Stimulated activated CD8-positive, alpha-beta memory T cell treated with anti-CD3 and anti-CD28 coated beads, Interleukin-15, amount 100 ng/mL, for 1 hour (primary cell): ENCODE data around the gene ZBTB2.
"Not testable (repeated sequence)": the region's sequence is repeated elsewhere in the genome, so short reads cannot be mapped to it uniquely, and the experiment has no call there.

Experiments
- DNase-seq: peaks from one replicate; pipeline ENCODE4 v3.0.0-alpha.2; 2020; ENCODE audit warnings: low read depth

Gene ZBTB2

DNA sequence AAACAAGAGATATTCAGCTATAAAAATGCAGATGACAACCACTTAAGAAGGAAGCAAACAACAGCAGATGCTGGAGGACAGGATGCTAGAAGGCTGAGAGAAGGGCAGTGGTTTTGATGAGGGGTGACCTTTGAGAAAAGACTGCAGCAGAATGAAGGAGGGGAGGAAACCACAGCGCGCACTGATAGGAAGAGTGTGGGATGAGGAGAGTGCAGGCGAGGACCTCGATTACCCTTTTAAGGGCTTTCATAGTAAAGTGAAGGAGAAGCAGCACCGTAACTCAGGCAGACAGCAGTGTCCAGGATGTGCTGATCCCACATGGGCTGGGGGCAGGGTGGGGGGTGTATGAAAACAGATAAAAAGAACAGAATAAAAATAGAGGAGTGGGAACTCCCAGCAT is 19.2 kb downstream of the ZBTB2 start:
- no peak for DNase-seq

DNA sequence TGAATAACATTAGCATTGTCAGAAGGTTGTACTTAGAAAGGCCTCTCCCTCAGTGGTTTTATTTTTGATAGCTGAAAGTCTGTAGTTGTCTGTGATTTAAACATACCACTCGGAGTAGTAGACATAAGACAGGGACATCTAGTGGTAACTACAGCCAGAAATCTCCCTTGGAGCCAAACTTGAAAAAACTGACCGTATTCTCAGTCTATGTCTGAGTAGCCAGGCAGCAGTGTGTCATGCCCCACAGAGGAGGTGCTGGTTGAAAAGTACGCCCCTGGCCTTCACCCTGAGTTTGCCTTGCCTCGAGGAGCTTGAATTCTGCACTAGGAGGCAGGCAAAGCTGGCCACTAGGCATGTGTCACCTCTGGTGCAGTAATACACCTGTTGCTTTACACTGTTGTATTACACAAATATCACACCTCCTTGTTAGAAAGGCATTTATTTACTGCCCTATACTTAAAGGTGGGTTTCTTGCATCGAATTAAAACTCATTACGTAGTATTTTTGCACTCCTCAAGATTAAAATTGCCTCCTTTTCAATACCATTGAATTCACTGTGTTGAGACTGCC is 20.8 kb downstream of the ZBTB2 start:
- no peak for DNase-seq

DNA sequence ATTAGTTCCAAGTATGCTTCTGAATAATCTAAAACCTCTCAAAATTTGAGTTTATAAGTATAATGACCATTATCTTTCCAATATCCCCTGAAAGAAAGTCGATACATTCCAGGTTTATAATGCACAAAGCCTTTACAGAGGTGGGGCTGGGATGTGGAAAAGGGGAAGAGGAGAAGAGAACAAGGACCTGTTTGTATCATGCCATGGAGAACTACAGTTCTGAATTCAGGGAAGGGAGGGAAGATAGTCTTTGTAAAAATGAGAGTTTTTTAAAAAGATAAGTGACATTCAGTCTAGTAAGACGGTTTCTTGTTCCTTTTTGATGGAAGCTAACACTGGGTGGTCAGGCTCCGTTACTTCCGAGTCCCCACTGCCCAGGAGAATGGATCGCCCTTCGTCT is 26.1 kb downstream of the ZBTB2 start:
- DNase-seq = no peak

DNA sequence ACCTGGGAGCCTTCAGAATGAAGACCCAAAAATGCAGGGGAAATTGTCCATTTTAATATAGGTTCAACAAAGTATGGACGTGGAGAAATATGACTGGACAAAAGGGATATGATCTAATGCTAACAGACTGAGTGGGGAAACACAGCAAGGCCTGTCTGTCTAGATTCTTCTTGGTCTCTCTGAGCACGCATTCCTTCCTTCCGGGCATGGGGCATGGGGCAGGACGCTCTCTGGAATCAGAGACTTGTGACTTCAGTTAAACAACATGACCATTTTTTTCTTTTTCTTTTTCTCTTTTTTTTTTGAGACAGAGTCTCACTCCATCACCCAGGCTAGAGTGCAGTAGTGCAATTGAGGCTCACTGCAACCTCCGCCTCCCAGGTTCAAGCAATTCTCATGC is 31.9 kb downstream of the ZBTB2 start:
- DNase-seq = no peak

DNA sequence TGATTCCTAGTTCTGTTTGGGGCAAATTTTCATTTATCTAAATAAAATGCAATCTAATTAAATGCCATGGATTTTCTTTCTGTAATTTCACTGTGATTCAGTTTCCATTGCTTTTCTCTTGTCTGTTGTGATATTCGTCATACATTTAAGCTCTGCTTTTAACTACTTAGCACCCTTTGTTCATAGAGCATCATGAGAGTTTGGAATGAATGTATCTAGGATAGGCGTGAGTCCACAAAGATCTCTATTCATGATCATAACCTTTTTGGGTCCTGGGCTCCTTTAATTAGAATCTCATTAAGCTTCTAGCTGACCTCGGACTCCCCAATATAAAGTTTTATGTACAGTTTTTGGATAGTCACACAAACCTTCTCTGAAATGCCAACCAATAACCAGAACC is 32.9 kb downstream of the ZBTB2 start:
- DNase-seq = no peak

DNA sequence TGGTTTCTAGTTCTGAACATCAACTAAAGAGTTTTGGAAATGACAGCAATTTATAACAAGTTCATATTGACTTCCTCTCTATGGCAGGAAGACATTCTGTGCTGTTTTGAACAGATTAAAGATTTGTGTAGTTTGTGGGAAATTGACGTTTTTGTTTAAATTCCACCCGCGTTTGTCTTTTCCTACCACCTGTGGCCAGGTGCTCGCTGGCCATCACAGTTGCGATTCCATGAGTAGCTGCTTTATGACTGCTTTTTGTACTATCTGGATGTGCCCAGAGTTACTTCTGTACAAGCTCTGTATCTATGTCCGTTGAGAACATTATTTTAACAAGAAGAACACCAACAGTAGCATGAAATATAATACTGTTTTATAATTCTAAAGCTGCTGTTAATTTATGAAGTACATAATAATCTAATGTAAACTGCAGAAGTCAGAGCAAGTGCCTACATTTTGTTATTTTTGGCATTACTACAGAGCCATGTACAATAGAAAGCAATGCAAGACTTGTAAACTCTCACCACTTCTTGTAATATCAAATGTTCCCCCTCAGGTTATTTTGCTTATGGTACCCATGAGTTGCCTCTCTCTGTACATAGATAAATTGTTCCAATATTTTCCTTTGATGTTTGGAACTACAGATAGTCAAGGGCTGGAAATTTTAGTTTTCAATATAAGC is 33.5 kb downstream of the ZBTB2 start:
- DNase-seq = no peak

DNA sequence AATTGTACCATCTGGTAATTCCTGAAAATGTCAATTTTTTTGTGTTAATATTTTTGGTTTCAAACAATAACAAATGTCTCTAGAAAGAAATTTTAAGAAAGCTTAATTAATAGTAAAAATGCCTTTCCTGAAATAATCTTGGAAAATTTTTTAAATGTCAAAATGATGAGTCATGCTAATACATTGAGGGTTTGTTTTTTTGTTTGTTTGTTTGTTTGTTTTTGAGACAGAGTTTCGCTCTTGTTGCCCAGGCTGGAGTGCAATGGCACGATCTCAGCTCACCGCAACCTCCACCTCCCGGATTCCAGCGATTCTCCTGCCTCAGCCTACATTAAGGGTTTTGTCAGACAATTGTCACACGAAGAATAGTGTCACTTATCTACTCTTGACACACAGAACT is 34.4 kb downstream of the ZBTB2 start:
- not testable (repeated sequence) for DNase-seq

DNA sequence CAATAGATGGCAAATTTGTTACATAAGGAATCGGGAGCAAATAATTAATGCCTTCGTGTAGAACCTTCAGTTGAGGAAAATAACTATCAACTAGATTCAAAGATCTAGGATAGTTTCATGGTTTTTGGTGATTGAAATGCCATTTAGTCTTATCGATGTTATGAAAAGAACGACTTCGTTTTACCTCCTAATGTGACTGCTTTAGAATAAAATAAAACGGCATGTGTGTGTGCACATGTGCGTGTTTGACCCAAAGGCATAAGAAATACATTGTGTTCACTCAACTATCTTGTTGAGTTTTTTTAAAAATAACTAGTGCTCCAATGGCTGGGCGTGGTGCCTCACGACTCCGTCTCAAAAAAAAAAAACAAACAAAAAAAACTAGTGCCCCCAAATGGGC is 37.6 kb downstream of the ZBTB2 start:
- DNase-seq = no peak

DNA sequence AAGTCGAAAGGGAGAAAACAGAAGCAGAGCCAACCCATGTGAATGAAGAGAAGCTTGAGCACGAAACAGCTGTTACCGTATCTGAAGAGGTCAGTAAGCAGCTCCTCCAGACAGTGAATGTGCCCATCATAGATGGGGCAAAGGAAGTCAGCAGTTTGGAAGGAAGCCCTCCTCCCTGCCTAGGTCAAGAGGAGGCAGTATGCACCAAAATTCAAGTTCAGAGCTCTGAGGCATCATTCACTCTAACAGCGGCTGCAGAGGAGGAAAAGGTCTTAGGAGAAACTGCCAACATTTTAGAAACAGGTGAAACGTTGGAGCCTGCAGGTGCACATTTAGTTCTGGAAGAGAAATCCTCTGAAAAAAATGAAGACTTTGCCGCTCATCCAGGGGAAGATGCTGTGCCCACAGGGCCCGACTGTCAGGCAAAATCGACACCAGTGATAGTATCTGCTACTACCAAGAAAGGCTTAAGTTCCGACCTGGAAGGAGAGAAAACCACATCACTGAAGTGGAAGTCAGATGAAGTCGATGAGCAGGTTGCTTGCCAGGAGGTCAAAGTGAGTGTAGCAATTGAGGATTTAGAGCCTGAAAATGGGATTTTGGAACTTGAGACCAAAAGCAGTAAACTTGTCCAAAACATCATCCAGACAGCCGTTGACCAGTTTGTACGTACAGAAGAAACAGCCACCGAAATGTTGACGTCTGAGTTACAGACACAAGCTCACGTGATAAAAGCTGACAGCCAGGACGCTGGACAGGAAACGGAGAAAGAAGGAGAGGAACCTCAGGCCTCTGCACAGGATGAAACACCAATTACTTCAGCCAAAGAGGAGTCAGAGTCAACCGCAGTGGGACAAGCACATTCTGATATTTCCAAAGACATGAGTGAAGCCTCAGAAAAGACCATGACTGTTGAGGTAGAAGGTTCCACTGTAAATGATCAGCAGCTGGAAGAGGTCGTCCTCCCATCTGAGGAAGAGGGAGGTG is 38.7 kb downstream of the ZBTB2 start:
- no peak for DNase-seq

DNA sequence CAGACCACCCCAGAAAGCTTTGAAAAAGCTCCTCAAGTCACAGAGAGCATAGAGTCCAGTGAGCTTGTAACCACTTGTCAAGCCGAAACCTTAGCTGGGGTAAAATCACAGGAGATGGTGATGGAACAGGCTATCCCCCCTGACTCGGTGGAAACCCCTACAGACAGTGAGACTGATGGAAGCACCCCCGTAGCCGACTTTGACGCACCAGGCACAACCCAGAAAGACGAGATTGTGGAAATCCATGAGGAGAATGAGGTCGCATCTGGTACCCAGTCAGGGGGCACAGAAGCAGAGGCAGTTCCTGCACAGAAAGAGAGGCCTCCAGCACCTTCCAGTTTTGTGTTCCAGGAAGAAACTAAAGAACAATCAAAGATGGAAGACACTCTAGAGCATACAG is 39.6 kb downstream of the ZBTB2 start:
- DNase-seq = no peak

DNA sequence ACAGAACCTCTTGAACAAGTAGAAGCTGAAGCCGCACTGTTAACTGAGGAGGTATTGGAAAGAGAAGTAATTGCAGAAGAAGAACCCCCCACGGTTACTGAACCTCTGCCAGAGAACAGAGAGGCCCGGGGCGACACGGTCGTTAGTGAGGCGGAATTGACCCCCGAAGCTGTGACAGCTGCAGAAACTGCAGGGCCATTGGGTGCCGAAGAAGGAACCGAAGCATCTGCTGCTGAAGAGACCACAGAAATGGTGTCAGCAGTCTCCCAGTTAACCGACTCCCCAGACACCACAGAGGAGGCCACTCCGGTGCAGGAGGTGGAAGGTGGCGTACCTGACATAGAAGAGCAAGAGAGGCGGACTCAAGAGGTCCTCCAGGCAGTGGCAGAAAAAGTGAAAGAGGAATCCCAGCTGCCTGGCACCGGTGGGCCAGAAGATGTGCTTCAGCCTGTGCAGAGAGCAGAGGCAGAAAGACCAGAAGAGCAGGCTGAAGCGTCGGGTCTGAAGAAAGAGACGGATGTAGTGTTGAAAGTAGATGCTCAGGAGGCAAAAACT is 40.1 kb downstream of the ZBTB2 start:
- no peak for DNase-seq

DNA sequence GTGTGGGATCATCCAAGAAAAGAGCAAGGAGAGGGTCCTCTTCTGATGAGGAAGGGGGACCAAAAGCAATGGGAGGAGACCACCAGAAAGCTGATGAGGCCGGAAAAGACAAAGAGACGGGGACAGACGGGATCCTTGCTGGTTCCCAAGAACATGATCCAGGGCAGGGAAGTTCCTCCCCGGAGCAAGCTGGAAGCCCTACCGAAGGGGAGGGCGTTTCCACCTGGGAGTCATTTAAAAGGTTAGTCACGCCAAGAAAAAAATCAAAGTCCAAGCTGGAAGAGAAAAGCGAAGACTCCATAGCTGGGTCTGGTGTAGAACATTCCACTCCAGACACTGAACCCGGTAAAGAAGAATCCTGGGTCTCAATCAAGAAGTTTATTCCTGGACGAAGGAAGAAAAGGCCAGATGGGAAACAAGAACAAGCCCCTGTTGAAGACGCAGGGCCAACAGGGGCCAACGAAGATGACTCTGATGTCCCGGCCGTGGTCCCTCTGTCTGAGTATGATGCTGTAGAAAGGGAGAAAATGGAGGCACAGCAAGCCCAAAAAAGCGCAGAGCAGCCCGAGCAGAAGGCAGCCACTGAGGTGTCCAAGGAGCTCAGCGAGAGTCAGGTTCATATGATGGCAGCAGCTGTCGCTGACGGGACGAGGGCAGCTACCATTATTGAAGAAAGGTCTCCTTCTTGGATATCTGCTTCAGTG is 40.8 kb downstream of the ZBTB2 start:
- no peak for DNase-seq

DNA sequence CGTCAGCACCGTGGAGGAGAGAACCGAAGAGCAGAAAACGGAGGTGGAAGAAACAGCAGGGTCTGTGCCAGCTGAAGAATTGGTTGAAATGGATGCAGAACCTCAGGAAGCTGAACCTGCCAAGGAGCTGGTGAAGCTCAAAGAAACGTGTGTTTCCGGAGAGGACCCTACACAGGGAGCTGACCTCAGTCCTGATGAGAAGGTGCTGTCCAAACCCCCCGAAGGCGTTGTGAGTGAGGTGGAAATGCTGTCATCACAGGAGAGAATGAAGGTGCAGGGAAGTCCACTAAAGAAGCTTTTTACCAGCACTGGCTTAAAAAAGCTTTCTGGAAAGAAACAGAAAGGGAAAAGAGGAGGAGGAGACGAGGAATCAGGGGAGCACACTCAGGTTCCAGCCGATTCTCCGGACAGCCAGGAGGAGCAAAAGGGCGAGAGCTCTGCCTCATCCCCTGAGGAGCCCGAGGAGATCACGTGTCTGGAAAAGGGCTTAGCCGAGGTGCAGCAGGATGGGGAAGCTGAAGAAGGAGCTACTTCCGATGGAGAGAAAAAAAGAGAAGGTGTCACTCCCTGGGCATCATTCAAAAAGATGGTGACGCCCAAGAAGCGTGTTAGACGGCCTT is 41.6 kb downstream of the ZBTB2 start:
- DNase-seq = no peak

DNA sequence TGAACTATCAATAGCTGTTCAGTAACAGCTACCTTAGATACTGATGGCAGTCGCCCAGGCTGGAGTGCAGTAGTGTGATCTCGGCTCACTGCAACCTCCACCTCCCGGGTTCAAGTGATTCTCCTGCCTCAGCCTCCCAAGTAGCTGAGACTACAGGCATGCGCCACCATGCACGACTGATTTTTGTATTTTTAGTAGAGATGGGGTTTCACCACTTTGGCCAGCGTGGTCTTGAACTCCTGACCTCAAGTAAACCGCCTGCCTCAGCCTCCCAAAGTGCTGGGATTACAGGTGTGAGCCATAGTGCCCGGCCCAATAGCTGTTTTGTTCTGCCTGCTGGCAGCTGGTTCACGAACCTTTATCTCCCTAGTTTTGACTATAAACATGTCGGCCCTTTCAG is 48.6 kb downstream of the ZBTB2 start:
- DNase-seq = not testable (repeated sequence)

DNA sequence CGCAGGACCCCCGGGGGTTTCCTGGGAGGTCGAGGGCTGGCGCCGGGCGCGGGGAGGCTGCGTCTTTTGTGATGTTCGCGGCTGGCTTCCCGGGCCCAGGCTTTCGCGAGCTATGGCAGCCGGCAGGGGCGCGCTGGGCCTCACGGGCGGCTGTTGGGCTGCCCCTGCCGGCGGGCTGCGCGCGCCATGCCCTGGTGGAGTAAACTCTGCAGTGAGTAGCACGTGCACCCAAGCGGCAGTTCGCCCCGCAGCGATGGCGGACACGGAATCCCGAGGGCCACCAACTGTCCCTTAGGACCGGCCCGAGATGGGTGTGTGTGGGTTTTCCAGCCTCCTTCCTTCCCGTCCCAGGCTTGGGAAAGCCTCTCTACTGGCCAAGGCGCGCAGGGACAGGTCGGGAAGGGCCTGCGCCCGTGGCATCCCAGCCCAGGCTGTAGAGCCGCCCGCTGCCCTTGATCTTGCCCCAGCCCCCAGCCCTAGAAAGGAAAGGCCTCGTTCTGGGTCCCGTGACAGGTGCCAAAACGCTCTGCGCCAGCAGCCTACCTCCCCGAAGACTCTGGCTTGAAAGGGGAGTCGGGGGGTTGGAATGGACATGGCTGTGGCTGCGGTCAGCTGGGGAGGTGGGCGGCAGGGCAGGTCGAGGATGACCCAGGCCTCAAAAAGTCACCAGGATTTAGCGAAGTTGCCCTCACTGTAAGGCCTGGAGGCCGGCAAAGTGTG is 49.7 kb downstream of the ZBTB2 start:
- no peak for DNase-seq

DNA sequence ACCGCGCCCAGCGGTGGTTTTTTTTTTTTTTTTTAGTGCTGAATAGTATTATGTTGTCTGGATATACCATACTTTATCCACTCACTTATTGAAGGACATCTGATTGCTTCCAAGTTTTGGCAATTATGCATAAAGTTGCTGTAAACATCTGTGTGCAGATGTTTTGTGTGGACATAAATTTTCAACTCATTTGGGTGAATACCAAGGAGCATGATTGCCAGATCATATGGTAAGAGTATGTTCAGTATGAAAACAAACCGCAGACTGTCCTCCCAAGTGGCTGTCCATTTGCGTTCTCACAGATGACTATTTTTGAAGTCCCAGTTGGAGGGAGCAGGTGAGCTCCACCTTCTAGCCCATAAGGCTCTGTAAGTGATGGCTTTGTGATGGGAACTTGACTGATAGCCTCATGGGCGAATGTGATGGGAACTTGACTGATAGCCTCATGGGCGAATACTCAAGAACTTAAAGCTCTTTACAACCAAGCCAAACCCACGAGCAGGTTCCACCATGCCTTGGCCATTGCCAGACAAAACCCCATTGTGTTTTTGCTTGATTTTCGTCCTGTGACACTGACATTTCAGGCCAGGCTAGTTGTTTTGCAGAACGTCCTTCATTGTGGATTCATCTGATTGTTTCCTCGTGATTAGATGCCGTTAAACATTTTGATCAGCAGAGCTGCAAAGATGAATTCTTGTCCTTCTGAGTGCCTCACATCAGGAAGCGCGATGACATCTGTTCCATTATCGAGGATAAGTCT is 51.0 kb downstream of the ZBTB2 start:
- DNase-seq = no peak

DNA sequence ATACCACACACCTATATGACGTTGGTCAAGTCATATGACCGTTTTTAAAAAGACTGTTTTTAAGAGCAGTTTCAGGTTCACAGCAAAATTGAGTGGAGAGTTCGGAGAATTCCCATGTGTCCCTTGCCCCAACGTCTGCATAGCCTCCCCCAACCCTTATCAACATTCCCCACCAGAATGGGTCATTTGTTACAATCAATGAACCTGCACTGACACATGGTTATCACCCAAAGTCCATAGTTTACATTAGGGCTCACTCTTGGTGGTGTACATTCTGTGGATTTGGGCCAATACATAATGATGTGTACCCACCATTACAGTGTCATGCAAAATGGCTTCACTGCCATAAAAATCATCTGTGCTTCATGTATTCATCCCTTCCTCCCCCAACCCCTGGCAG is 52.0 kb downstream of the ZBTB2 start:
- DNase-seq = no peak

DNA sequence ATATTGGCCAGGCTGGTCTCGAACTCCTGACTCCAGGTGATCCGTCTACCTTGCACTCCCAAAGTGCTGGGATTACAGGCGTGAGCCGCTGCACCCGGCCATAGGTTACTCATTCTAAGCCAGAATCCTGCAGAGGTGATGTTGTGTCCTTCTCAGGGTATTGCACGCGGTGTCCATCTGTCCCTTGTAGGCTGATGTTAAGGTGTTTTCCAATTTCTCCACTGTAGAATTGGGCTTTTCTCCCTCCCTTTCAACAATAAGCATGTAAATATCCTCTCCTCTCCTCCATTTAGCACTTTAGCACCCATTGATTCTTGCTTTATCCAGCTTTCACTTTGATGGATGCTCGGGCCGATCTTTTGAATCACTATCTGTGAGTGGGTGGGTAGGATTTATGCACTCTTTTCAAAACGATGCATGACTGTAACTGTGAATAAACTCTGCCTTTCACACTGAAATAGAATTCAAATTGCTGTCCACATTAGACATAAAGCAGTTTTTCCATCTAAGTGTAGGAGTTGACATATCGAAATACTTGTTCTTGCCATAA is 52.6 kb downstream of the ZBTB2 start:
- DNase-seq = no peak

DNA sequence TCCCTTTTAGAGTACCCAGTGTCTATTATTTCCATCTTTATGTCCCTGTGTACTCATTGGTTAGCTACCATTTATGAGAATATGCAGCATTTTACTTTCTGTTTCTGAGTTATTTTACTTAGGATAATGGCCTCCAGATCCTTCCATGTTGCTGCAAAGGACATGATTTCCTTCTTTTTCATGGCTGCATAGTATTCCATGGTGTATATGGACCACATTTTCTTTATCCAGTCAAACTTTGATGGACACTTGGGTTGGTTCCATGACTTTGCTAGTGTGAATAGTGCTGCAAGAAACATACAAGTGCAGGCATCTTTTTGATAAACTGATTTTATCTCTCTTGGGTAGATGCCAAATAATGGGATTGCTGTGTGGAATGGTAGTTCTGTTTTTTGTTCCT is 55.4 kb downstream of the ZBTB2 start:
- no peak for DNase-seq

DNA sequence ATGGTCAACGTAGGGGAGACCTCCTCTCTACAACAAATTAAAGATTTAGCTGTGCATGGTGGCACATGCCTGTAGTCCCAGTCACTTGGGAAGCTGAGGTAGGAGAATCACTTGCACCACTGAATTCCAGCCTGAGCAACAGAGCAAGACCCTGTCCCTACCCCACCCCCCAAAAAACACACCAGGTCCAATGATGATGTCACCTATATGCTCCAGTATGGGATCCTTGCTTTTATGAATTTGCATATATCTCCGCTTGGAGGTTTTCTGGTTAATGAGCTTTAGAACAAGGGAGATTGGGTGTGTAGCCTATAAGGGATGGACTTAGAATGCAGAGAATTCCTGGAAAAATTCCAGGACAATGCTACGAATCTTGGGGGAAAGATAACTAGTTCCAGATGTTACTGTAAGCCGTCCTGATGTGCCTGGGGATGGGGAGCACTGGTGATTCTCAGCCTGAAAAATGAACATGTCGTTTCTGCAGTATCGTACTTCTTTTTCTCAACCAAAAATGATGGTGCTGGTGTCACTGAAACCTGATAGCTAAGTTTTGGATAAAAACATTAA is 61.1 kb downstream of the ZBTB2 start:
- no peak for DNase-seq
